NCI-H345 (cell line): ENCODE measurements around the gene C1QL3.
A peak's percentile ranks its signal among the peaks of the same experiment; 100 is the strongest.

Experiments used
- DNase-seq: peaks from one replicate; lab custom pipeline; 2025; lab: John Stamatoyannopoulos, UW

The C1QL3 gene

DNA sequence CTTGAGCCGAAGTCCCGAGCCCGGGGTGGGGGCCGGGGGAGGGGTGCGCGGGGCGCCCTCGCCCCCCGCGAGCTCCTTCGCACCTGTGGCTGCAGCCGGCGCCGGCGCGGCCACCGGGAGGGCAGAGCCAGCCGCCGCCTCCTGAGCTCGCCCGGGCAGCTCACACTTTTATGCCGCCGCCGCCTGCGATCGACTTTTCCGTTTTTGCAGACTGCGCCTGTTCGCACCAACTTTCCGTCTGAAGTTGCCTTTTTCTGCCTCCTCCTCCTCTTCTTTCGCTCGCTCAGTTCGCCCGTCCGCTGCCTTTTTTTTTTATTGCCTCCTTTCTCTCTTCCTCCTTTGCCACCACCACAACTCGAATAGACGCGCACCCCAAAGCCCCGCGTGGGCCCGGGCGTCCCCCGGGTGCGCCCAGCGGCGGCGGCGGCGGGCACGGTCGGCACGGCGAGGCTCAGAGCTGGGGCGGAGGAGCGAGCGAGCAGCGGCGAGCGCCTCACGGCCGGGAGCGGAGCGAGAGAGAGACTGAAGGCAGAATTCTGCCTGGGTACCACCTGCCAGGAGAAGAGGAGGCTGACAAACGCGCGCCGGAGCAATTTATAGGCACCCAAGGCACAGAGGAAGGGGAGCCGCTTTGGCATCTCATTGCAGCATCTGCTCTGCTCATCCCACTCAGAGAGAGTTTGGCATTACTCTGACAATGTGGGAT lies at the start of gene C1QL3:
C1QL3 (minus strand) TSS at position 569 of the 706 bp plus-strand sequence. CDS start 814 bp downstream, outside the sequence.
- DNase-seq, result peak; percentile 44

DNA sequence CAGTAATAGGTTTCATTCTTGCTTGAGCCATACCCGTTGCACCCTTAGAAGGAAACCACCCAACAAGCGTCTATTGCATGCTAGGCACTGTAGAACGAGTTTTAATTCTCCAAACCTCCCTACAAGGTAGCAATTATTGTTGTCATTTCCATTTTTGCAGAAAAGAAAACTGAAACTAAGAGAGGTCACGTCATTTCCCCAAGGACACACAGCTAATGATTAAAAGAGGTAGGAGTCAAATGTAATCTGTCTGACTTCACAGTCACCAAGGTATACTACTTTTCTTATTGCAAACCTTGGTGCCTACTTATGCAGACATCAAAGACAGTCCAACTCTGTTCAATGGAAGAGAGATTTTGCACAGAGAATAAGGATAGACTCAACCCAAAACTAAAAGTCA lies 49.1 kb upstream of the C1QL3 start:
- no peak for DNase-seq

DNA sequence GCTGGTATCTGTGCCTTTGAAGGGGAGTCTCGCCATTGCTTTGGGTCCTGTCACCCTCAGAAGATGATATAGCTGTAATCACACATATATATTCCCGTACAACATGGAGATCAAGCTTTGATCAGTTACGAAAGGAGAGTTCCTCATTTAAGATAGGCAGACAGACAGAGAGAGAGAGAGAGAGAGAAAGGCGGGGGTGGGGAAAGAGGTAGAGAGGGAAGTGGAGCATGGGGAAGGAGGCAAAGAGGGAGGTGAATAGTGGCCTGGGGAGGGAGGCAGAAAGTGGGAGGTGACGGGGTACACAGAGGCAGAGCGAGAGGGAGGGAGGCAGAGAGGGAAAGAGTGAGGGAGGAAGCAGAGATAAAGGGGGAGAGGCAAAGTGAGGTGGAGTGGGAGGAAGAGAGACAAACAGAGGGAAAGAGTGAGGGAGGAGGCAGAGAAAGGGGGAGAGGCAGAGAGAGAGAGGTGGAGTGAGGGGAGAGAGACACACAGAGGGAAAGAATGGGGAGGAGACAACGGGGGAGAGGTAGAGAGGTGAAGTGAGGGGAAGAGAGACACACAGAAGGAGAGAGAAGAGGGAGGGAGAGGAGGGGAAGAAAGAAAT lies 44.6 kb upstream of the C1QL3 start:
- no peak for DNase-seq

DNA sequence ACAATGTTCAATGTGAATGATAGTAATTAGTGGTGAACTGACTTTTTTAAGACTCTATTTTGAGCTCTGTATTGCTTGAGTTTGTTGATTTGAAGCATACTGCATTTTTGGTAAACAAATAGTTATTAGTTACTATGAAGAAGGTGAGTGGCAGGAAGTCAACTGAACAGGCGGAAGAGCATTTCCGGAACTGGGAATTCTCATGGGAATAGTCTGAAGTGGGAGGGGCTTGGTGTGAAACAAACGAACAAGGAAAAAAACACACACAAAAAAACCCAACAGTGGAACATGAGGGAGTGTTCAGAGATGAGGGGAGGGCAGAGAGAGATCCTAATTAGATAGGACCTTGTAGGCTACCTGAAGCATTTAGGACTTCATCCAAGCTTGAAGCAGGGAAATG lies 43.9 kb upstream of the C1QL3 start:
- DNase-seq, result no peak

DNA sequence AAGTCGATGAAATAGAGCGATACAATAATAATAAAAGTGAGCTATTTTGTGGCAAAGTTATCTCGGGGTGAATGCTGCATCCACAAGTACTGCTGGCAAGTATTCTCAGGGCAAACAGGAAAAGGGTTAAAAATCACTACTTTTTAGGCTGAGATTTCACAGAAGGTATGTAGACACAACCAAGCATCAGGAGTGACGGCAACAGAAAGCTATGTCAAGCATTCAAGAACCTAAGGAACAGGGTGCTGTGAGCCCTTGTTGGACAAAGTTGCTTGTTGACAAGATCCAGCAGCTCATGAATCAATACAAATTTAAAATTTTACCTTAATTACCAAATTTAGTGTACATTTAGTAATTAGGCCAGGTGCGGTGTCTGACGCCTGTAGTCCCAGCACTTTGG lies 41.2 kb upstream of the C1QL3 start:
- no peak for DNase-seq

DNA sequence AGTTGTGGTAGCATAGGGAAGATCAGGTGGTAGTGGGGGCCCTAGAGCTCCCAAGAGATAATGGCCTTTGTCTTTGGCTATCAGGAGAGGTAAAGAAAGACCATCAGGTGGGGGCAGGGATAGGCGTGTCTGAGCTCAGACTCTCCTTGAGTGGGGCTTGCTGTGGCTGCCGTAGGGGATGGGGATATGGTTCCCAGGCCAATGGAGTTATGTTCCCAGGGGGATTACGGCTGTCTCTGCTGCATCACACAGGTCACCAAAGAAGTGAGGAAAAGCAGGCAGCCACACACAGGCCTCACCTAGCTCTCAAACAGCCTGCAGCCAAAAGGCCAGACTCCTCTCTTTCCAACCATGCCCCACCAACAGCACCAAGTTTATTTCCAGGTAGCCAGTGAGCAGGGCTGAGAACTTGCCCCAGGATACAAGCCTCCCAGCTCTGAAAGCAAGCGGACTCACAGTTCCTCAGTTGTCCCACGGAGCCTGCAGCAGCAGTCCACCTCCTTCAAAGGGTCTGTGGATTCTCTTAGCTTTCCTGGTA lies 37.6 kb upstream of the C1QL3 start:
- no peak for DNase-seq

DNA sequence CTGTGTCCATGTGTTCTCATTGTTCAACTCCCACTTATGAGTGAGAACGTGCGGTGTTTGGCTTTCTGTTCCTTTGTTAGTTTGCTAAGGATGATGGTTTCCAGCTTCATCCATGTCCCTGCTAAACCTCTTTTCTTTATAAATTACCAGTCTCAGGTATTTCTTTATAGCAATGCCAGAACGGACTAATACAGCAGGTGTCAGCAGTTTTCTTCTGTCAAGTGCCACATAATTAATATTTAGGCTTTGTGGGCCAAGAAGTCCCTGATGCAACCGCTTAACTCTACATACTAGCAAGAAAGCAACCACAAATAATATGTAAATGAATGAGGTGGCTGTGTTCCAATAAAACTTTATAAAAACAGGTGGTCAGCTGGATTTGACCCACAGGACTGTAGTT lies 26.3 kb upstream of the C1QL3 start:
- DNase-seq, result no peak

DNA sequence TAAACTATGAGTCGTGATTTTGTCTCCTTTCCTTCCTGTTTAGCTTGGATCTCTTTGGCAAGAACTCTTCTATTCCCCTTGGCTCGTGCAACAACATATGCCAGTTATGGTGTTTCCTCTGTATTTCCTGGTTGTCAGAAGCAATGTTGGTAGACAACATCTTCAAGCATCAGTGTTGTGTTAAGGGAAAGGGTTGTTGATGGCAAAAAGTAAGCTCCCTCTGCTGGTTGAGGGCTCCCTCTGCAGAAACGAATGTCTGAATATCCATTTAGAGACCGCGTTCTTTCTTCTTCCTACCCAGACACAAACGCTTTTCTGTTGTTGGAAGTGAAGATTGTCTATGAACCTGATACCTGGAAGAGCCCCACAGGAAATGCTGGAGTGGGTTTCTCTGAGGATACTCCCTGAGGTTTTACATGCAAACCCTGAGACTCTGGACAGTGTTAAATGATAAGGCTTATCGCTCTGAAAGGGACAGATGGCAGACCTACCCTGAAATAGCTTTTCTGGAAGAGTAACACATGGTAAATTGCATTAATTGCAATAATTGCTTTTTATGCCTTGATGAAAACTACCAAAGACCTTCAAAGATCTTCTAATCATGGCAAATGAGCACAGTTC lies 23.5 kb upstream of the C1QL3 start:
- no peak for DNase-seq

DNA sequence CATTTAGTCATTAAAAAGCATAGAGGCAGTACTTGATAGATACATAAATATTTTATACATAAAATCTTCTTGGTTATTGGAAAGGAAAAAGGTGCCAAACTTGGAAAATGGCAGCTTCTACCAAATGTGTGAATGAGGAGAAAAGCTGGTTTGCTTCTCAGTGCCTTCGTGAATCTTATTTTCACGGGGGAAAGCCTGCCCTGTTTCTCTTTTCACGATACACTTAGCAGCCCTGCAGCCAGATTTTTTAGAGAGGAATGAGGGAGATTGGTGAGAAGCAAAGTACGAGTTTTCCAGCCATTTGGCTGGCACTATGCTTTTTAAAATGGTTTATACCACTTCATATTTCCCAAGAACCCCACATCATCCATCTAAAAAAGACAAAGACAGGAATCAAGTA lies 22.9 kb upstream of the C1QL3 start:
- no peak for DNase-seq

DNA sequence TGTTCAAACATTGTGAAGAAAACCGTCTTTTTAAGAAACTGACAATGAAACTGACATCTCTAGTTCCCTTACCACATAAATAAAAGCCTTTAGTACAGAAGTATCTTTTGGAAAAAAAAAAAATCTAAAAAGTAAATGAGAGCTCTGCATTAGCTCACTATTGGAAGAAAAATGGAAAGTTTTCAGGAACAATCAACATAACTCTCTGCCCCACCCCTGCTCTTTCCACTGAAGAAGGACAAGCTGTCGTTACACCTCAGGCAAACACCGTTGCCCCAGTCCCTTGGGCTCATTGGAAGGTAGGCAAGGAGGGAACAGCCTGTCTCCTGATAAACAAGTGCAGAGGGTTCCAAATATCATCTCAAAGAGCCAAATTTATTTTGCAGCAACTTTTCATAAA lies 22.4 kb upstream of the C1QL3 start:
- no peak for DNase-seq

DNA sequence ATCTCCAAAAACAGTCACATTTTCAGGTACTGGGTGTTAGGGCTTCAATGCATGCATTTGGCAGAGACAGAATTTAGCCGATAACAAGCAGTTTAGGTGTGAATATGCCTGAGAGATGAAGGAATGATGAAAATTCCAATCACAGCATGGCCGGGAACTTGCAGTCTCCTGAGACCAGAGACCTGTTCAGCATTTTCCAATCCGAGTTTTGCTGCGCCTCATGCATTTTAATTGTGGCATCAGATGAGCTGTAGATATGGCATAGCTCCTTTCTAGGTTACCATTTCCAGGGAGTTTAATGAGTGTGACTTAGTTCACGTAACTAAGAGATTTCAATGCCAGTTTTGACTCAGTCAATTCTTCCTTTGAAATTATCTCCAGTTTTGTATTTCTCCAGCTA lies 14.5 kb upstream of the C1QL3 start:
- DNase-seq, result no peak

DNA sequence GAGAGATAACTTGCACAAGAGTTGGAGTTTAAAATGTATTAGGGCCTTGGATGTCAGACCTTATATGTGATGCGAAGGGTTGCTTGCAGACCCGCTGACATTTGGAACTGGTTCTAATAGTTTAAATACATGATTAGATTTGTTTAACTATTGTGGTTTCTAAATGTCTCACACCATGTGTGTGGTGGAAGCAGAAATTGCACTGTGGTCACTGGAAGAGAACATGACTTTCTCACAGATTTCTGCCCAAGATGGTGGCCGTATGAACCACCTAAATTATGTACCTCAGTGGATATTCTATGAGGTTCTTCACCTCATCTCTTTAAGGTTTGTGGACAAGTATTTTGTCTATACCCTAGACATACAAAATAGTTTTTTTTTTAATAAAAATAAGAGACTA lies 8.2 kb upstream of the C1QL3 start:
- no peak for DNase-seq

DNA sequence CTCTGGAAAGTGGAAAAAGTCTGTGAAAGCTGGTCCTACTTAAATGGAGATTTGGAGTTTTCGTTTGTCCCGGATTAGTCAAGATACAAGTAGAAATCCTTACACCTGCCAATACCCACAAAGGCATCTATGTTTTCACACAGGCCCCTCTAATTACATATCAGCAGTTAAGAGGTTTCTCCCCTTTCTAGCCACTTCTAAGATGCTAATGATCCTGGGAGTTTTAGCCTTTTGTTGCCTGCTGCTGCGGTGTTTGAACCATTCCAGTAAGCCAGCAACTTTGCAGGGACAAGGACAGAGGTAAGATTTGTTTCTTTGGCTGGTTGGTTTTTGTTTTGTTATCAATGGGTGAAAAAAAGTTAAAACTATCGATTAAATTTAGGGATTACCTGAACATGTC lies 5.8 kb upstream of the C1QL3 start:
- no peak for DNase-seq

DNA sequence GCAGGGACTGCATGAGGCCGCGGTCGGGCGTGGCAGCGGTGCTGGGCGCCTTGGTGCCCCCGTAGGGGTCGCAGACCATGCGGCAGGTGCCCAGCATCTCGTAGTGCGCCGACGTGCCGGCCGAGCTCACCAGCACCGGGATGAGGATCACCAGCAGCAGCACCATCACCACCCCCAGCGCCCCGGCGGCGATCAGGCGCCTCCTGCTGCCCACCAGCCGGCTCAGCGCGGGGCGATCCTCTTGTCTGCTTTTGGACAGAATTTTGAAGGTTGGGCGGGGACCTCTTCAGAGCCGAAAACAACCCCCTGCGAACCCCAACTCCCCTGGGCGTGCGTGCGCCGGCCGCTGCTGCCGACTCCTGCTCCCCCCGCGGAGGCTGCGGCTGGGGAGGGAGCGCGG lies 779 bp downstream of the C1QL3 start:
- DNase-seq, result peak; percentile 44

DNA sequence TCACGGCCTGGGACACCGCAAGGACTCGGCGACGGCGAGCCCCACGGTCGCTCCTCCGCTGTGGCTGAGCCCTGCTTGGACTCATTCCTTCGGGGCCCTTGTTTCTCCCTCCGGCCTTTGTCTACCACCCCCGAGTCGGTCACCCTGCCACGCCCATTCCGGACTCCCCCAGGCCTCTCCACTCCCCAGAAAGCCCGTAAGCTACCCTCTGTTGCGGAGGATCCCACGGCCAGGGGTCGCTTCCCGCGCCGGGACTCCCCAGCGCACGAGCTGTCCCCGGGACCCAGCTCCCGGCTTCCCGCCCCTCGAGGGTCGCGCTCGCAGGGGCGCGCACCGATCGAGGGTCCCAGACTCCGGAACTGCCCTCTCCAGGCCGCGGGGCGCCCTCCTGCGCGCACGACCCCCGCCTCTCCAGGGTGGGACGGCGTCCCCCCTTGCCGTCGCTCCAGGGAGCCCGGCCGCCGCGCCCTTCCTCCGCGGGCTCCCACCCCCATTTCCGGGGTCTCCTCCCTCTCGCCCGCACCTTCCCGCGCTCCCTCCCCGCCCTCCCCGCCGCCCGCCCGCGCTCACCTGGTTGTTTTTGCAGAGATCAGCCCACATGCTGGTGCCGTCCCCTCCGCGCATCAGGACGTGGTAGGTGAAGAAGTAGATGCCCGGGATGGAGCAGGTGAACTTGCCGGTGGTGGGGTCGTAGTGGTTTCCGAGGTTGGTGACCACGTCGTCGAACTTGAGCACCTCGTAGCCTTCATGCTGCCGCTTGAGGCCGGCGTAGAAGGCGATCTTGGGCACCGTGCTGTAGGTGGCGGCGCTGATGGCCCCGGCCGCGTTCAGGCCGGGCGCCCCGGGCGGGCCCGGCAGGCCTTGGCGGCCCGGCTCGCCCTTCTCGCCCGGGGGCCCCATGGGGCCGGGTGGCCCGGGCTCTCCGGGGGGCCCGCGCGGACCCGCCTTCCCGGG lies 1.5 kb downstream of the C1QL3 start:
- peak; percentile 20 for DNase-seq

DNA sequence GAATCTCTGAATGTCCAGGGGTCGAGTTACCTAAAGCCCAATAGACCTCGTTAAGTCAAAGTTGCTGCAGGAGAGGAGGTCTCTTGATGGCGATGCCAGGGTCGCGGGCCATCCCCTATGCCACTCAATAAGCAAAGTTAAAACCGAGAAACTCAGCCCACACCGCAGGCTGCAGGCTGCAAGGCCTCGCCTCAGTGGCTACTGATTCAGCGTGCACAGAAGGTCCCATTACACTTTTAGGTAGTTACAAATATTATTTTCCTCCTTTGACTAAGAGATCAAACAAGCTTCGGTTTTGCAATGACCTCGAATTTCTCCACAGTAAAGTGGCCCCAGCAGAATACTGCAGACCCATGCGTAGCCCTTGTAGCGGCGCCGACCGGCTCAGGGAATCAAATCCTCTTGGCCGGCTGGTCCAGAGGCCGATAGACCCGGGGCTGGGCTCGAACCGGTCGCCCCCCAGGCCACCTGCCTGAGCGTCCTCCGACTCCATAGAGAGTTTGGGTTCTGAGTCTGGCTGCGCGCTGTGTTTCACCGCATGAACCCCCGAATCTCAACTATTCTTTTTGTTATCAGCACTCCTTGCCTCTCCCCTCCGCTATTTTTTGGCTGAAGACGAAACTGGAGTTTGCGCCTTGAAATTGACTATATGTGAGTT lies 2.3 kb downstream of the C1QL3 start:
- DNase-seq, result no peak

DNA sequence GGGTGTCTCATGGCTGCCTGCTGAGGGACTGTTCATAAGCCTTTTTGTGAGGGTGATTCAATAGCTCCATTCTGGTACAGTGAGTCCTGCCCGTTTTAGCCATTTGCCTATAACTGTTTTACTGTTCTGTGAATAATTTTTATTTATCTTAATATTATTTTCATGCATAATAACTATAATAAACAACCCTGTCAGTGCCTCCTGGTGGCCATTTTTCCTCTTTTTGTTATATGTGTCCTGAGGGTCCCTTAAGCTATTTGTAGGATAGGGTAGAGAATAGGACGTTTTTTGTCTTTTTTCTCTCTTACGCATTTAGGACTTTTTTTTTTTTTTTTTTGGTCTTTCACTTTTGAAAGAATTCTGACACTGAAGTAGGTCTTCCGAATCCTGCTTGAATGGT lies 2.9 kb downstream of the C1QL3 start:
- DNase-seq, result no peak

DNA sequence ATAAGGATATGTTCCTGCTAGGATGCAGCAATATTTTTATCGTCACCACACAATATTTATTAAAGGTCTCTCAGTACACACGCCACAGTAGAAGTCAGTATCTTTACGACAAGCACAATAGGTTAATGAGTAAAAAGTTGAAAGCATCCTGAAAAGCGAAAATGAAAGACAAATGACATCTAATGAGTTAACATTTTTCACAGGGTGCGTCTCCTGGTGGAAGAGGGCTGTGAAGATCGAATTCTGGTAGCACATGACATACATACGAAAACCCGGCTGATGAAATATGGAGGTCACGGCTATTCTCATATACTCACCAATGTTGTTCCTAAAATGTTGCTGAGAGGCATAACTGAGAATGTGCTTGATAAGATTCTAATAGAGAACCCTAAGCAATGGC lies 10.8 kb downstream of the C1QL3 start:
- no peak for DNase-seq

DNA sequence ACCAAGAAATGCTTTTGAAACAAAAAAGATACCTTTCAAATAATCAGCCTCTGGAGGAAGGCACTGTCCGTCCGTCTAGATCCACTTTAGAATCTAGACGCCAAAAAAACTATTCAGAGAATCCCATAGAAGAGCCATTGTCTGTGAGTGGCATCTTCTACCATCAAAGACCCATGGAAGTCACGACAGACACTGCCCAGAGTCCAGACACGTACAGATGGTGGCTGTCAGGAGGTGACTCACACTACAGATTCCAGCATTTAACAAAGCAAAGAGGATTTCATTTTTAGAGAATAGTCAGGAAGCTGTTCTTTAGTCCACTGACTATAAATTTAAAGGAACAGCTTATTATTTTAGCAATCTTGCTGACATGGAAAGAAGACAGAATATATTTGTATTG lies 11.7 kb downstream of the C1QL3 start:
- no peak for DNase-seq

DNA sequence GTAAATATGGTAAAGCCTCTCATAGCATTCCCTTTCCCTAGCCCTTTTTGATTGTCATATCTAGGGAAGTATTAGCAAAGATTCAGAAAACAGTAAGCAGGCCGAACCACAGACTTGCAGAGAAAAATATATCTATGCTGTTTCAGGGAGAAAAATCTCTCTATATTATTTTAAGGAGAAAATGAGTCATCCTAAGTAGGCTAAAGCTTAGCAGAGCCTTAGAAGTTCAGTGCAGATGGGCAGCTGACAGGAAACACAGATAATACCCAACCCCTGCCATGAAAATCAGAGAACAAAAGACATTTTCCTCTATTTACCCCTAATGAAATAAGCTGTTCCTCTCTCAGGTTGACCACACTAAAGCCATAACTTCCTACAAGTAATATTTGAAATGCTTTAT lies 16.5 kb downstream of the C1QL3 start:
- DNase-seq, result no peak

DNA sequence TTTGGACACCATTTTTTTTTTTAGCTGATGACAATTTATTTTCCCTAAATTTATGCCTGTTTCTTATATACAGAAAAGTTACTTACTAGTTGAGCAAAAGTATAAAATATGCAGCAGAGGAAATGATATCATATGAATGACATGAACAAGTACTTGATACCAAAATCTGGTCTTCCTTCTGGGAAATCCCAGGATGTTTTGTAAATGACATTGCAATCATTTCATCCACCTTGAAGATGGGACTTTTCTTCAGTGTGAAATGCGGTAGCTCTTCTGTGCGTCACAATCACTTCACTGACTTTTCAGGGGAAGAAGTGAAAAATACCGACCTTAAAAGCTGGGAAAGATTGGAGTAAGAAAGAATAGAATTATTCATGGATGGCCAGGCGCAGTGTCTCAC lies 23.8 kb downstream of the C1QL3 start:
- no peak for DNase-seq
